Ascending aorta (tissue), 2 donors: ENCODE results near the gene ETNK2. TPM values are rescaled to one million over a fixed set of nuclear protein-coding genes. Genes with fewer than 3 reads are reported as not detected.
"Not testable (repeated sequence)": the region's sequence is repeated elsewhere in the genome, so short reads cannot be mapped to it uniquely, and the experiment has no call there.

ENCODE experiments used
- DNase-seq, 2 donors: peaks; one replicate each; pipeline ENCODE4 v3.0.0-alpha.2; 2019; ENCODE audit warnings: low spot score in 2 of 2
- H3K27ac ChIP-seq, 2 donors: fragments of 200-600 bp; sonication (generic); one replicate each; pipeline ENCODE4 v1.5.1; 2016 to 2017; ENCODE audit warnings: mild to moderate bottlenecking in 1 of 2
- H3K27me3 ChIP-seq: fragments of 200-600 bp; sonication (generic); one replicate; pipeline ENCODE4 v1.5.1; 2017
- H3K36me3 ChIP-seq, 2 donors: fragments of 200-600 bp; sonication (generic); one replicate each; pipeline ENCODE4 v1.5.1; 2016
- H3K4me1 ChIP-seq, 2 donors: fragments of 200-600 bp; sonication (generic); one replicate each; pipeline ENCODE4 v1.5.1; 2016 to 2017; ENCODE audit warnings: mild to moderate bottlenecking in 1 of 2
- H3K4me3 ChIP-seq, 2 donors: fragments of 200-600 bp; sonication (generic); one replicate each; pipeline ENCODE4 v1.5.1; 2016 to 2017; ENCODE audit warnings: mild to moderate bottlenecking in 1 of 2
- H3K9me3 ChIP-seq, 2 donors: fragments of 200-600 bp; sonication (generic); one replicate each; pipeline ENCODE4 v1.5.1; 2016
- intact Hi-C: fragments of 100-400 bp; cut with DNase I; formaldehyde crosslinking; loops from one replicate; pipeline ENCODE4 v1.15.1; 2023
- total RNA-seq: library from RNA; depleted of rRNA; stranded (reverse); fragments of >200 nt; gene quantifications from one replicate; pipeline ENCODE4 v1.1.0, GENCODE V29; 2016
- TF ChIP-seq, protein P1 (sequence below), 3 experiments: fragments of 200-600 bp in 2 of 3; fragments of 450-650 bp in 1 of 3; sonication (generic) in 2 of 3; IDR thresholded peaks; one replicate each; pipeline ENCODE4 v1.5.1; 2016 to 2019; ENCODE audit warnings: antibody characterized with exemption in 3 of 3, mild to moderate bottlenecking in 1 of 3, moderate library complexity in 1 of 3

ETNK2 gene
- total RNA-seq, 1 donor from 2014 or later, result 22.0 TPM

DNA sequence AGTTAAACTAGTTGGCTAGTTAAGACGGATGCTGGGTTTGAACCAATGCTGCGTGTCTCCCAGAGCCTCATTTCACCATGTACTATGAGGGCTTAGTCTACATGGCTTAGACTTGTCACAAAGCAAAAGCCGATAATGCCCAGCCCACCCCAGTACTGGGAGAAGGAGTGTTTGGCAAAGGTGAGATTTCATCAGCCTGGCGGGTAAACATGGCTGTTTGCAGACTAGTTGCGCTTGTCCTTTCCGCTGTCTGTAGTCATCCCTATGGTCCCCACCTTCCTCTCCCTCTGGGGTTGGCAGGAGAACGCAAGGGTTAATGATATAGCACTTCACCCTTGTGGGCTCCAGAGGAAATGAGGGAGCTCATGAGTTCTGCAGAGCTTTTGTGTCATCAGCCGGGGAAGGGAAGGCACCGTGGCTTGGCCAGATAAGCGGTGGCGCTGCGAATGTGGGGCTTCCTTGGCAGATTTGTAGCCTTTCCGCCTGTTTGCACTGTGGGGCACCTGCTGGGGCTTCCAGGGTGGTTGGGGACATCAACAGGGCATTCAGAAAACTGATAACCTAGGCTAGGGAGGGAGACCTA, 49.7 kb downstream of the ETNK2 start:
- H3K4me1 ChIP-seq, result peaks cover 0 to 17% of the 10 kb centered on the region in 2 donors
- DNase-seq, result no peak

DNA sequence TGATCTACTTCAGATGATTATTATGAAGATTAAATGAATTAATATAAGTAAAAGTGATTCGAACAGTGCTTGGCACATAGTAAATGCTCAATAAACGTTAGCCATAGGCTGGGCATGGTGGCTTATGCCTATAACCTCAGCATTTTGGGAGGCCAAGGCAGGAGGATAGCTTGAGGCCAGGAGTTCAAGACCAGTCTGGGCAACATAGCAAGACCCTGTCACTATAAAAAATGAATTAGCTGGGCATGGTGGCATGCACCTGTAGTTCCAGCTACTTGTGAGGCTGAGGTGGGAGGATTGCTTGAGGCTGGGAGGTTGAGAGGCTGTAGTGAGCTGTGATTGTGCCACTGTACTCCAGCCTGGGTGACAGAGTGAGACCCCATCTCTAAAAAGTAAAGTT, 52.1 kb downstream of the ETNK2 start:
- H3K4me3 ChIP-seq, H3K27ac ChIP-seq, DNase-seq, intact Hi-C loops, H3K36me3 ChIP-seq, H3K27me3 ChIP-seq, H3K9me3 ChIP-seq: not testable (repeated sequence)
- H3K4me1 ChIP-seq, result peaks cover 0 to 17% of the 10 kb centered on the region in 2 donors

More for the DNA sequence above, 49.7 kb downstream of the ETNK2 start:
- no peak overlapping the region for H3K27ac ChIP-seq
- peak overlapping the region in 1 of 2 donors; percentile 2 for H3K4me3 ChIP-seq
- intact Hi-C loops, result no loop called here
- no peaks in the 10 kb centered on the region for H3K36me3 ChIP-seq
- TF ChIP-seq, protein P1, sequence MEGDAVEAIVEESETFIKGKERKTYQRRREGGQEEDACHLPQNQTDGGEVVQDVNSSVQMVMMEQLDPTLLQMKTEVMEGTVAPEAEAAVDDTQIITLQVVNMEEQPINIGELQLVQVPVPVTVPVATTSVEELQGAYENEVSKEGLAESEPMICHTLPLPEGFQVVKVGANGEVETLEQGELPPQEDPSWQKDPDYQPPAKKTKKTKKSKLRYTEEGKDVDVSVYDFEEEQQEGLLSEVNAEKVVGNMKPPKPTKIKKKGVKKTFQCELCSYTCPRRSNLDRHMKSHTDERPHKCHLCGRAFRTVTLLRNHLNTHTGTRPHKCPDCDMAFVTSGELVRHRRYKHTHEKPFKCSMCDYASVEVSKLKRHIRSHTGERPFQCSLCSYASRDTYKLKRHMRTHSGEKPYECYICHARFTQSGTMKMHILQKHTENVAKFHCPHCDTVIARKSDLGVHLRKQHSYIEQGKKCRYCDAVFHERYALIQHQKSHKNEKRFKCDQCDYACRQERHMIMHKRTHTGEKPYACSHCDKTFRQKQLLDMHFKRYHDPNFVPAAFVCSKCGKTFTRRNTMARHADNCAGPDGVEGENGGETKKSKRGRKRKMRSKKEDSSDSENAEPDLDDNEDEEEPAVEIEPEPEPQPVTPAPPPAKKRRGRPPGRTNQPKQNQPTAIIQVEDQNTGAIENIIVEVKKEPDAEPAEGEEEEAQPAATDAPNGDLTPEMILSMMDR (IDR thresholded peaks at IDR 0.05), result no peak
- H3K27me3 ChIP-seq, result no peaks in the 10 kb centered on the region
- no peaks in the 10 kb centered on the region for H3K9me3 ChIP-seq

DNA sequence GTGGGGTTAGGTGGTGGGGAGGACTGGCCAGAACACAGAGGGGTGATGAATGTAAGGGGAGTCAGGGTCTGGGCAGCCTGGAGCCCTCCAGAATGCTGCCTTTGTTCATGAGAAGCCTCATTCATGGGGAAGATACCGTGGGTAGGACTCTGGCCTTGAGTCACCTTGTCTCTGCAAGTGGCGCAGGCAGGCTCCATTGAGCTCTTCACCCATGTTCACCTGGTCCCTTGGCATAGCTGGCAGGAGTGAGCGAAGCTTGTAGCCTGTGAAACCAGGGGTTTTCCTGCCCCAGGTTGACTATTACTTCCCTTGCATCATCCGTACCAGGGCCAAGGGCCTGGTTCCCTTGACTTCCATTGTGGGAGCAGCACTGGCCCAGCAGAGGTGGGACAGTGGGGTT, 53.2 kb downstream of the ETNK2 start:
- Histone ChIP-seq H3K36me3 (no peaks in the 10 kb centered on the region), H3K4me1 (peaks cover 0 to 14% of the 10 kb centered on the region in 2 donors), H3K9me3 (no peaks in the 10 kb centered on the region), H3K4me3 (no peak overlapping the region), H3K27me3 (no peaks in the 10 kb centered on the region), H3K27ac (no peak overlapping the region)
- TF ChIP-seq, protein P1 (IDR thresholded peaks at IDR 0.05), result no peak
- intact Hi-C loops, result no loop called here
- no peak for DNase-seq

DNA sequence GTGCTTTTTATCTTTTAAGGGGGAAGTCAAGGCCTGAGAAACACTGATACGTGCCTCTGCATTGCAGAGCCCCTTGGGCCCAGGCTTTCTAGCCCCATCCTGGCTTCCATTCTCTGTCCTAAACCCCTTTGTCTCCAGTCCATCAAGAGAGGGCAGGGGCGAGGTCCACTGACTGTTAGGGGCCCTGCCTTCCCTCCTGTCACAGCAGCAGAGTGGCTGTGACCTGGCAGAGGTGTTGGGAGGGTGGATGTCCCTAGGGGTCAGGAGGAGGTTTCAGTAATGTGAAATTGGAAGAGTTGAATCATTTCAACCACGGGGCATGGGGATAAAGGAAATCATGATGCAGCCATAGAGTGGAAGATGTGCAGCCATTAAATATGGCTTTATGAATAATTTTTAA, 54.9 kb downstream of the ETNK2 start:
- Histone ChIP-seq H3K27ac (no peak overlapping the region), H3K4me3 (no peak overlapping the region), H3K36me3 (no peaks in the 10 kb centered on the region), H3K9me3 (no peaks in the 10 kb centered on the region), H3K4me1 (no peaks in the 10 kb centered on the region), H3K27me3 (no peaks in the 10 kb centered on the region)
- intact Hi-C loops, result no loop called here
- TF ChIP-seq, protein P1 (IDR thresholded peaks at IDR 0.05), result no peak
- no peak for DNase-seq

DNA sequence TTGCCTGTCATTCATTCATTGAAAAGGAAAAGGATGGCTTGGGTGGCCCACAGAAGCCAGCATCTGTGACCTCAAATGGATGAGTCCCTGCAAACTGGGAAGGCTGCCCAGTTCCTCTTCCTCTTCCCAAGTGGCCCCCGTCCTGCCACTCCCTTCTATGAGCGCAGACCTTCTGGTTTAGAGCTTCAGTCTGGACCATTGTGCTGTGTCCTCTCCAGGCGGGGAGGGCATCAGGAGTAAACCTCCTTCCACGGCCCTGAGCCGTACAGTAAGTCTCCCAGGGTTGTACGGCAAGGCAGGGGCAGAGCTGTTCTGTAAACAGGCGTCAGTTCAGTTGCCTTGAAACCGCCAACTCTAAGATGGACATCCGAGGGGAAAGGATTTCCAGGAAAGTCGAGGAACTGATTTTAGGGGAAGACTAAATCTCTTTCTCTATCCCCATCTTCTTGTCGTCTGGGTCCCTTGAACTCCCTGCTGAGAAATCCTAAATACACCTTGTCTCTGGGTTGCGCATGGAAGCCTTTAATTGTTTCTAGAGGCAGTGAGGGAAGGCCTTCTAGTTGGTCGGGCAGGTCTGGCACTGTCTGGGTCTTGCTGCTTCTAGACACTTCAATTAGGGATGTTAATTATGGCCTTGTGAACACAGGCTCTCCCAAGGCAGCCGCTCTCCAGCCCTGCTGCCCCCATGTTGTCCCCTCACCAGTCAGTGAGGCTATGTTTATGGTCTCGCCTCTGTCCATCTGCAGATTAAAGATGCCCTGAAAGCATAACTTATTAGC, 56.8 kb downstream of the ETNK2 start:
- Histone ChIP-seq H3K36me3 (no peaks in the 10 kb centered on the region), H3K27ac (no peak overlapping the region), H3K27me3 (no peaks in the 10 kb centered on the region), H3K4me3 (no peak overlapping the region), H3K4me1 (no peaks in the 10 kb centered on the region), H3K9me3 (no peaks in the 10 kb centered on the region)
- intact Hi-C loops, result no loop called here
- TF ChIP-seq, protein P1 (IDR thresholded peaks at IDR 0.05), result no peak
- DNase-seq, result no peak

DNA sequence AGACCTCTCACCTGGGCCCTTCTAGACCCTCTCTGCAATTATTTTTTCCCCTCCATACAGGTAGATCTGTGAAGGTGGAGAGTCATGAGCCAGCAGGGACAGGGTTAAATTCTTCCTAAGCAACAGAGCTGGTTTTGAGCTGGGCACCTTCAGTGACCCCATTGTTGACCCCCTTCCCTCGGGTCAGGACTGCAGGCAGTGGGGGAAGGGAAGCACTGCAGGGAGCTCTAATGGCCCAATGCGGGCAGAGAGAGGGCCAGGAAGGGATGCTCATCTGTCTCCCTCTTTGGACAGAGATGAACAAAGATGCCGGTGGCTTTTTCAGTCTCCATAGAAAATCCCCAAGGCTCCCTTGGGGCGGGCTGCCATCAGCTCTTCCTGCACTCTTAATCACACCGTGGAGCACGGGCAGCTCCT, 57.5 kb downstream of the ETNK2 start:
- intact Hi-C loops, result no loop called here
- H3K9me3 ChIP-seq, result no peaks in the 10 kb centered on the region
- no peak overlapping the region for H3K27ac ChIP-seq
- peaks cover 4 to 6% of the 10 kb centered on the region in 2 donors for H3K4me1 ChIP-seq
- H3K36me3 ChIP-seq, result no peaks in the 10 kb centered on the region
- no peak for DNase-seq
- TF ChIP-seq, protein P1 (IDR thresholded peaks at IDR 0.05), result no peak
- H3K4me3 ChIP-seq, result no peak overlapping the region
- H3K27me3 ChIP-seq, result no peaks in the 10 kb centered on the region
